B cell (primary cell): ENCODE results near the gene GTPBP4. TPM values are rescaled to one million over a fixed set of nuclear protein-coding genes. Genes with fewer than 3 reads are reported as not detected.

ENCODE experiments used
- ATAC-seq: fragments of 200-7000 bp; cut with Tn5 transposase; one replicate; pipeline ENCODE4 v1.10.0; 2021; ENCODE audit warnings: low read depth, mild to moderate bottlenecking, moderate number of reproducible peaks, moderate library complexity
- CTCF ChIA-PET: fragments of 350-600 bp; sonication (Branson Sonifier 250); formaldehyde crosslinking; loops from one replicate; lab custom pipeline; 2021; ENCODE audit warnings: antibody characterized with exemption, inconsistent platforms; lab: Charles Lee
- POLR2A ChIA-PET: fragments of 350-600 bp; sonication (Branson Sonifier 250); formaldehyde crosslinking; loops from one replicate; lab custom pipeline; 2021; ENCODE audit warnings: antibody characterized with exemption; lab: Charles Lee
- DNase-seq: peaks from one replicate; pipeline ENCODE4 v3.0.0; 2013
- H2AFZ ChIP-seq: 2 replicates; pipeline ENCODE4 v1.6.1; 2012; ENCODE audit warnings: mild to moderate bottlenecking, low read depth, low read length; ENCODE audit not compliant: insufficient read depth, poor library complexity, severe bottlenecking
- H3K27ac ChIP-seq, 2 donors: 1 replicate in 1 of 2; 2 replicates in 1 of 2; pipeline ENCODE4 v1.5.1; 2012 to 2013; ENCODE audit warnings: low read length in 2 of 2, mild to moderate bottlenecking in 2 of 2, moderate library complexity in 1 of 2
- H3K27me3 ChIP-seq, 4 experiments: fragments of 200-600 bp in 1 of 4; sonication (generic) in 1 of 4; replicated peaks in 1 of 4; 1 replicate in 2 of 4; 2 replicates in 2 of 4; pipeline versions ENCODE4 v1.6.1 to v1.7.0; 2013 to 2016; ENCODE audit warnings: low read length in 3 of 4, mild to moderate bottlenecking in 2 of 4, mixed read lengths in 1 of 4, moderate library complexity in 1 of 4; ENCODE audit not compliant: insufficient read depth in 4 of 4, control insufficient read depth in 3 of 4; ENCODE audit errors: control extremely low read depth in 1 of 4
- H3K36me3 ChIP-seq, 2 experiments: replicated peaks in 1 of 2; 1 replicate in 1 of 2; 2 replicates in 1 of 2; pipeline versions ENCODE4 v1.6.1 to v1.7.1; 2013; ENCODE audit warnings: low read length in 1 of 2; ENCODE audit not compliant: insufficient read depth in 2 of 2, control insufficient read depth in 1 of 2; ENCODE audit errors: control extremely low read depth in 1 of 2, extremely low read depth in 1 of 2
- H3K4me1 ChIP-seq, 2 donors: fragments of 200-600 bp in 1 of 2; sonication (generic) in 1 of 2; 1 replicate in 1 of 2; 2 replicates in 1 of 2; pipeline versions ENCODE4 v1.5.1 to v1.6.1; 2013 to 2017; ENCODE audit warnings: low read length in 2 of 2; ENCODE audit not compliant: control insufficient read depth in 2 of 2, insufficient read depth in 2 of 2
- H3K4me2 ChIP-seq: replicated peaks from 2 replicates; pipeline ENCODE3; 2012; ENCODE audit warnings: mild to moderate bottlenecking, low read depth, low read length; ENCODE audit not compliant: poor library complexity, severe bottlenecking
- H3K4me3 ChIP-seq, 5 experiments: fragments of 200-600 bp in 1 of 5; sonication (generic) in 1 of 5; 1 replicate in 3 of 5; 2 replicates in 2 of 5; pipeline versions ENCODE4 v1.5.1 to v1.7.0; 2011 to 2016; ENCODE audit warnings: low read length in 4 of 5, mild to moderate bottlenecking in 4 of 5, low read depth in 2 of 5, control low read depth in 1 of 5, moderate library complexity in 1 of 5; ENCODE audit not compliant: insufficient read depth in 1 of 5; ENCODE audit errors: control extremely low read depth in 1 of 5, extremely low read depth in 1 of 5
- H3K79me2 ChIP-seq: fragments of 200-600 bp; sonication (generic); one replicate; pipeline ENCODE4 v1.6.0; 2016; ENCODE audit warnings: low read length; ENCODE audit not compliant: control insufficient read depth, insufficient read depth
- H3K9ac ChIP-seq: fragments of 200-600 bp; sonication (generic); 2 replicates; pipeline ENCODE4 v1.6.1; 2017; ENCODE audit warnings: mild to moderate bottlenecking, low read length, moderate library complexity
- H3K9me3 ChIP-seq, 3 donors: one replicate each; pipeline versions ENCODE4 v1.6.1 to v1.7.1; 2013; ENCODE audit warnings: low read length in 2 of 3; ENCODE audit not compliant: control insufficient read depth in 2 of 3, insufficient read depth in 1 of 3; ENCODE audit errors: control extremely low read depth in 1 of 3
- H4K20me1 ChIP-seq: 2 replicates; pipeline ENCODE4 v1.6.0; 2012; ENCODE audit warnings: mild to moderate bottlenecking, low read length; ENCODE audit not compliant: insufficient read depth, control insufficient read depth, poor library complexity, severe bottlenecking
- H3K27ac Mint-ChIP-seq: one replicate; pipeline ENCODE4 v1.8.0; 2021; ENCODE audit warnings: mixed read lengths
- H3K27me3 Mint-ChIP-seq: one replicate; pipeline ENCODE4 v1.8.0; 2021; ENCODE audit warnings: mixed read lengths
- H3K4me1 Mint-ChIP-seq: one replicate; pipeline ENCODE4 v1.8.0; 2021; ENCODE audit warnings: mixed read lengths
- H3K4me3 Mint-ChIP-seq: one replicate; pipeline ENCODE4 v1.8.0; 2021; ENCODE audit warnings: mixed read lengths
- H3K9me3 Mint-ChIP-seq: one replicate; pipeline ENCODE4 v1.8.0; 2022; ENCODE audit warnings: mixed read lengths; ENCODE audit not compliant: insufficient read depth
- EZH2 ChIP-seq: IDR thresholded peaks from 2 replicates; pipeline ENCODE4 v1.6.1; 2012; ENCODE audit warnings: borderline replicate concordance, low read depth, mild to moderate bottlenecking, moderate library complexity, low read length; ENCODE audit not compliant: insufficient read depth, poor library complexity, severe bottlenecking
- WGBS: methylation state at CpG from one replicate; pipeline ENCODE4 v1.1.5; 2013; ENCODE audit warnings: missing lambda C conversion rate; ENCODE audit not compliant: insufficient coverage; 5-methylcytosine and 5-hydroxymethylcytosine counted together
- intact Hi-C: fragments of 100-400 bp; cut with micrococcal nuclease; formaldehyde crosslinking; loops from one replicate; pipeline ENCODE4 v1.10.0; 2022
- polyA plus RNA-seq: library from polyadenylated mRNA; depleted of rRNA; stranded (reverse); fragments of >200 nt; gene quantifications from 2 replicates; pipeline ENCODE4 v1.2.3, GENCODE V29; 2012
- total RNA-seq, 2 donors: library from RNA; stranded (reverse); fragments of 120-200 nt in 1 of 2; gene quantifications; 1 replicate in 1 of 2; 2 replicates in 1 of 2; pipeline versions ENCODE4 v1.2.3 to v1.2.4, GENCODE V29; 2013 to 2022
- TF ChIP-seq, protein P1 (sequence below): fragments of 200-600 bp; IDR thresholded peaks from one replicate; pipeline ENCODE4 v1.8.0; 2022; ENCODE audit warnings: antibody characterized with exemption, mild to moderate bottlenecking

GTPBP4 gene
- total and polyA plus RNA-seq, 2 donors (not counting 1 experiment from before 2014, with no cell fraction given), result 11.8 to 45.4 TPM

- Mint-ChIP-seq H3K27ac (no peak overlapping the region), H3K9me3 (peaks cover 12% of the 10 kb centered on the region), H3K4me1 (no peaks in the 10 kb centered on the region), H3K4me3 (no peak overlapping the region), H3K27me3 (peaks cover 9% of the 10 kb centered on the region)
- no peaks in the 10 kb centered on the region for H3K36me3 ChIP-seq
- H3K4me2 ChIP-seq, result no peak overlapping the region
- DNase-seq (no peak), ATAC-seq (no peak)
- H3K27ac ChIP-seq, result no peak overlapping the region
- H4K20me1 ChIP-seq, result no peaks in the 10 kb centered on the region
- no peaks in the 10 kb centered on the region for H3K4me1 ChIP-seq
- H3K4me3 ChIP-seq, result no peak overlapping the region
- peaks cover 5 to 30% (median 9%) of the 10 kb centered on the region in 3 donors for H3K9me3 ChIP-seq
- no peak for TF ChIP-seq EZH2
- TF ChIP-seq, protein P1, sequence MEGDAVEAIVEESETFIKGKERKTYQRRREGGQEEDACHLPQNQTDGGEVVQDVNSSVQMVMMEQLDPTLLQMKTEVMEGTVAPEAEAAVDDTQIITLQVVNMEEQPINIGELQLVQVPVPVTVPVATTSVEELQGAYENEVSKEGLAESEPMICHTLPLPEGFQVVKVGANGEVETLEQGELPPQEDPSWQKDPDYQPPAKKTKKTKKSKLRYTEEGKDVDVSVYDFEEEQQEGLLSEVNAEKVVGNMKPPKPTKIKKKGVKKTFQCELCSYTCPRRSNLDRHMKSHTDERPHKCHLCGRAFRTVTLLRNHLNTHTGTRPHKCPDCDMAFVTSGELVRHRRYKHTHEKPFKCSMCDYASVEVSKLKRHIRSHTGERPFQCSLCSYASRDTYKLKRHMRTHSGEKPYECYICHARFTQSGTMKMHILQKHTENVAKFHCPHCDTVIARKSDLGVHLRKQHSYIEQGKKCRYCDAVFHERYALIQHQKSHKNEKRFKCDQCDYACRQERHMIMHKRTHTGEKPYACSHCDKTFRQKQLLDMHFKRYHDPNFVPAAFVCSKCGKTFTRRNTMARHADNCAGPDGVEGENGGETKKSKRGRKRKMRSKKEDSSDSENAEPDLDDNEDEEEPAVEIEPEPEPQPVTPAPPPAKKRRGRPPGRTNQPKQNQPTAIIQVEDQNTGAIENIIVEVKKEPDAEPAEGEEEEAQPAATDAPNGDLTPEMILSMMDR, result no peak
- intact Hi-C loops, result no loop called here
- H2AFZ ChIP-seq, result no peak overlapping the region
- no peak overlapping the region for H3K9ac ChIP-seq
- WGBS, result 87% methylated on average over 15 of the region's 20 CpGs
- H3K27me3 ChIP-seq, result no peaks in the 10 kb centered on the region
- POLR2A ChIA-PET, result no interaction called here
- CTCF ChIA-PET, result no interaction called here
- H3K79me2 ChIP-seq, result no peaks in the 10 kb centered on the region
Observed at GRCh38 chr10:974038-974784, 14.0 kb upstream of the GTPBP4 start.

DNA sequence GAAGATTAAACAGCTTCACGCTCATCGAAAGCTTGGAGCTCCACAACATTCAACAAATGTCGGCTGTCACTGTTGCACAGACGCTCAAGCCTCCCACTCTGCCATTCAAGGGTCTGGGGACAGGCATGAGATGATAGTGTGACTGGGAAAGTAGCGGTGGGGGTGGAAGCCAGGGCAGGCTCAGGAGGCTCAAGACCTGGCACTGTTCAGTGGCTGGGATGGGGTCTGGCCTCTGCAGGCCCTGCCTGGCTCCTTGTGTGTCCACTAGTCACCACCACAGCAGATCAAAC lies 13.5 kb upstream of the GTPBP4 start:
- H3K4me1 ChIP-seq, result no peaks in the 10 kb centered on the region
- 94% methylated on average over 4 of the region's 5 CpGs for WGBS
- intact Hi-C loops, result no loop called here

More for the DNA sequence above, 13.5 kb upstream of the GTPBP4 start:
- Mint-ChIP-seq H3K4me3 (no peak overlapping the region), H3K27me3 (peaks cover 4% of the 10 kb centered on the region), H3K4me1 (no peaks in the 10 kb centered on the region), H3K9me3 (peaks cover 12% of the 10 kb centered on the region), H3K27ac (no peak overlapping the region)
- ChIA-PET CTCF (no interaction called here), POLR2A (no interaction called here)
- no peaks in the 10 kb centered on the region for H3K79me2 ChIP-seq
- ATAC-seq (no peak), DNase-seq (no peak)
- TF ChIP-seq, protein P1, result no peak
- TF ChIP-seq EZH2, result no peak
- no peaks in the 10 kb centered on the region for H3K27me3 ChIP-seq
- H2AFZ ChIP-seq, result no peak overlapping the region
- H3K27ac ChIP-seq, result no peak overlapping the region
- peaks cover 7 to 36% (median 12%) of the 10 kb centered on the region in 3 donors for H3K9me3 ChIP-seq
- H3K36me3 ChIP-seq, result no peaks in the 10 kb centered on the region
- no peak overlapping the region for H3K4me2 ChIP-seq
- H4K20me1 ChIP-seq, result no peaks in the 10 kb centered on the region
- no peak overlapping the region for H3K4me3 ChIP-seq
- no peak overlapping the region for H3K9ac ChIP-seq
